Esophagus muscularis mucosa (tissue), 4 donors: ENCODE measurements around the gene WDR4. TPM values are rescaled to one million over a fixed set of nuclear protein-coding genes. Genes with fewer than 3 reads are reported as not detected.
"Not testable (repeated sequence)": the region's sequence is repeated elsewhere in the genome, so short reads cannot be mapped to it uniquely, and the experiment has no call there.

ENCODE experiments used
- DNase-seq: peaks from one replicate; pipeline ENCODE4 v3.0.0-alpha.2; 2017; ENCODE audit errors: extremely low spot score
- H3K27ac ChIP-seq, 4 donors: fragments of 200-600 bp; sonication (generic); replicated peaks in 1 of 4; 1 replicate in 3 of 4; 2 replicates in 1 of 4; pipeline ENCODE4 v1.5.1; 2016 to 2019; ENCODE audit warnings: mild to moderate bottlenecking in 1 of 4
- H3K27me3 ChIP-seq, 4 donors: fragments of 200-600 bp; sonication (generic); one replicate each; pipeline versions ENCODE4 v1.5.1 to v1.6.0; 2016 to 2019
- H3K36me3 ChIP-seq, 4 donors: fragments of 200-600 bp; sonication (generic); one replicate each; pipeline ENCODE4 v1.5.1; 2016 to 2019
- H3K4me1 ChIP-seq, 4 donors: fragments of 200-600 bp; sonication (generic); one replicate each; pipeline ENCODE4 v1.5.1; 2016 to 2019
- H3K4me3 ChIP-seq, 4 donors: fragments of 200-600 bp; sonication (generic); 1 replicate in 2 of 4; 2 replicates in 2 of 4; pipeline ENCODE4 v1.5.1; 2016 to 2019; ENCODE audit warnings: mild to moderate bottlenecking in 4 of 4, moderate library complexity in 1 of 4
- H3K9me3 ChIP-seq, 4 donors: fragments of 200-600 bp; sonication (generic); 1 replicate in 3 of 4; 2 replicates in 1 of 4; pipeline ENCODE4 v1.5.1; 2016 to 2019
- CTCF ChIP-seq, 3 experiments: fragments of 200-600 bp in 2 of 3; fragments of 450-650 bp in 1 of 3; sonication (generic) in 2 of 3; IDR thresholded peaks; one replicate each; pipeline ENCODE4 v1.5.1; 2017 to 2019; ENCODE audit warnings: antibody characterized with exemption in 3 of 3, mild to moderate bottlenecking in 2 of 3, moderate library complexity in 1 of 3
- EP300 ChIP-seq: sonication (generic); formaldehyde crosslinking; IDR thresholded peaks from one replicate; pipeline ENCODE4 v1.6.1; 2017; ENCODE audit warnings: antibody characterized with exemption
- POLR2A ChIP-seq: fragments of 450-650 bp; IDR thresholded peaks from one replicate; pipeline ENCODE4 v1.6.1; 2017; ENCODE audit warnings: antibody characterized with exemption, moderate library complexity, mild to moderate bottlenecking, low read depth
- POLR2AphosphoS5 ChIP-seq, 2 donors: sonication (generic); formaldehyde crosslinking; IDR thresholded peaks; one replicate each; pipeline ENCODE4 v1.6.1; 2017; ENCODE audit warnings: antibody characterized with exemption in 2 of 2
- WGBS: methylation state at CpG from one replicate; pipeline ENCODE4 v1.1.5; 2018; 5-methylcytosine and 5-hydroxymethylcytosine counted together
- intact Hi-C: fragments of 100-400 bp; cut with DNase I; formaldehyde crosslinking; loops from one replicate; pipeline ENCODE4 v1.15.1; 2023
- total RNA-seq, 4 donors: library from RNA; depleted of rRNA; stranded (reverse); fragments of >200 nt; gene quantifications; one replicate each; pipeline versions ENCODE4 v1.1.0 to v1.2.1, GENCODE V29; 2016

Gene WDR4
- total RNA-seq, 4 donors from 2014 or later: 5.8 to 10.1 (median 7.0) TPM

- peaks cover 18 to 92% (median 76%) of the 10 kb centered on the region in 4 donors for H3K36me3 ChIP-seq
- TF ChIP-seq POLR2AphosphoS5 (IDR thresholded peaks at IDR 0.05) (no peak), EP300 (no peak), CTCF (IDR thresholded peaks at IDR 0.05) (no peak), POLR2A (no peak)
- intact Hi-C loops: no loop called here
- H3K27me3 ChIP-seq: no peaks in the 10 kb centered on the region
- no peaks in the 10 kb centered on the region for H3K9me3 ChIP-seq
- H3K4me3 ChIP-seq: no peak overlapping the region
- no peak for DNase-seq
- peaks cover 6 to 15% (median 7%) of the 10 kb centered on the region in 4 donors for H3K4me1 ChIP-seq
- 93% methylated on average over 10 of the region's 10 CpGs for WGBS
- no peak overlapping the region for H3K27ac ChIP-seq
Observed at GRCh38 chr21:42846221-42846620, 33.1 kb downstream of the WDR4 start.

- DNase-seq: no peak
- Histone ChIP-seq H3K4me3 (no peak overlapping the region), H3K4me1 (peaks cover 6 to 15% (median 7%) of the 10 kb centered on the region in 4 donors), H3K27ac (peak overlapping the region in 2 of 4 donors; percentile 27 to 61), H3K9me3 (no peaks in the 10 kb centered on the region), H3K27me3 (no peaks in the 10 kb centered on the region), H3K36me3 (peaks cover 21 to 92% (median 76%) of the 10 kb centered on the region in 4 donors)
- 89% methylated on average over 18 of the region's 21 CpGs for WGBS
- intact Hi-C loops: no loop called here
- TF ChIP-seq POLR2AphosphoS5 (IDR thresholded peaks at IDR 0.05): no peak
- TF ChIP-seq EP300: no peak
- no peak for TF ChIP-seq CTCF (IDR thresholded peaks at IDR 0.05)
- TF ChIP-seq POLR2A: no peak
Observed at GRCh38 chr21:42845296-42845965, 33.9 kb downstream of the WDR4 start.

- Histone ChIP-seq H3K27ac (peak overlapping the region in 3 of 4 donors; percentile 27 to 61 (median 31)), H3K9me3 (no peaks in the 10 kb centered on the region), H3K36me3 (peaks cover 19 to 92% (median 76%) of the 10 kb centered on the region in 4 donors), H3K4me3 (no peak overlapping the region), H3K27me3 (no peaks in the 10 kb centered on the region), H3K4me1 (peaks cover 6 to 15% (median 7%) of the 10 kb centered on the region in 4 donors)
- TF ChIP-seq POLR2A (no peak), POLR2AphosphoS5 (IDR thresholded peaks at IDR 0.05) (no peak), EP300 (no peak), CTCF (IDR thresholded peaks at IDR 0.05) (no peak)
- intact Hi-C loops: no loop called here
- 80% methylated on average over 15 of the region's 22 CpGs for WGBS
- DNase-seq: no peak
Observed at GRCh38 chr21:42844411-42845113, 34.8 kb downstream of the WDR4 start.

GRCh38 chr21:42843056-42843455 lies 36.3 kb downstream of the WDR4 start:
- Histone ChIP-seq H3K36me3 (peaks cover 14 to 90% (median 75%) of the 10 kb centered on the region in 4 donors), H3K27me3 (no peaks in the 10 kb centered on the region), H3K27ac (no peak overlapping the region), H3K9me3 (no peaks in the 10 kb centered on the region), H3K4me1 (peaks cover 6 to 15% (median 7%) of the 10 kb centered on the region in 4 donors), H3K4me3 (no peak overlapping the region)
- 97% methylated on average over 14 of the region's 14 CpGs for WGBS
- no peak for DNase-seq
- TF ChIP-seq POLR2AphosphoS5 (IDR thresholded peaks at IDR 0.05) (no peak), CTCF (IDR thresholded peaks at IDR 0.05) (no peak), EP300 (no peak), POLR2A (no peak)
- intact Hi-C loops: no loop called here

- H3K27ac ChIP-seq, intact Hi-C loops, DNase-seq, H3K27me3 ChIP-seq, H3K4me3 ChIP-seq, H3K9me3 ChIP-seq: not testable (repeated sequence)
- WGBS: 100% methylated on average over 2 of the region's 22 CpGs
- Histone ChIP-seq H3K36me3 (peaks cover 14 to 81% (median 65%) of the 10 kb centered on the region in 4 donors), H3K4me1 (peaks cover 6 to 15% (median 7%) of the 10 kb centered on the region in 4 donors)
Observed at GRCh38 chr21:42841916-42842655, 37.3 kb downstream of the WDR4 start.
